Nephron (organoid): ENCODE results near the gene DNASE1L3.

Experiments
- H3K27ac Mint-ChIP-seq, 3 experiments: 2 replicates each; pipeline ENCODE4 v1.8.0; 2020; ENCODE audit warnings: mixed read lengths in 3 of 3, mild to moderate bottlenecking in 2 of 3, moderate library complexity in 1 of 3
- H3K27me3 Mint-ChIP-seq: 2 replicates; pipeline ENCODE4 v1.8.0; 2021; ENCODE audit warnings: low read depth, mild to moderate bottlenecking, moderate library complexity, mixed read lengths
- H3K36me3 Mint-ChIP-seq: 2 replicates; pipeline ENCODE4 v1.8.0; 2020; ENCODE audit warnings: low read depth, mixed read lengths
- H3K4me1 Mint-ChIP-seq: 2 replicates; pipeline ENCODE4 v1.8.0; 2020; ENCODE audit warnings: mixed read lengths
- H3K4me3 Mint-ChIP-seq, 3 experiments: 2 replicates each; pipeline ENCODE4 v1.8.0; 2020; ENCODE audit warnings: mild to moderate bottlenecking in 3 of 3, mixed read lengths in 3 of 3, moderate library complexity in 2 of 3
- H3K9me3 Mint-ChIP-seq: 2 replicates; pipeline ENCODE4 v1.8.0; 2020; ENCODE audit warnings: mixed read lengths
- TF ChIP-seq, protein P1 (sequence below), 3 experiments: fragments of 200-600 bp; sonication (generic); IDR thresholded peaks; one replicate each; pipeline ENCODE4 v1.5.0; 2021; ENCODE audit warnings: antibody characterized with exemption in 3 of 3; ENCODE audit not compliant: unreplicated experiment in 3 of 3

The DNASE1L3 gene

DNA sequence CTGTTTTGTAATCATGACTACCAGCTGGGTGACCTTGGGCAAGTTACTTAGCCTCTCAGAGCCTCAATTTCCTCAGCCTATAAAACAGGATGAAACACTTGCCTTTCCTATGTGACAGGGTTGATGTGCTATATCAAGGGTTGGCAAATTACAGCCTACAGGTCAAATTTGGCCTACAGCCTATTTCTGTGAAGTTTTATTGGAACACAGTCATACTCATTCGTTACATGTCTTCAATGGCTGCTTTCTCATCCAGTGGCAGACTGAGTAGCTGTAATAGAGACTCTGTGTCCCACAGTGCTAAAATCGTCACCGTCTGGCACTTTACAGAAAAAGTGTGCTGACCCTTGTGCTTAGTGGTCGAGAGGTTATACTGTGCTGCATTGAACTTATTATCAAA, 43.4 kb upstream of the DNASE1L3 start:
- Mint-ChIP-seq H3K27me3 (no peaks in the 10 kb centered on the region), H3K27ac (no peak overlapping the region), H3K4me3 (no peak overlapping the region), H3K4me1 (peaks cover 28% of the 10 kb centered on the region), H3K36me3 (peaks cover 8% of the 10 kb centered on the region), H3K9me3 (no peaks in the 10 kb centered on the region)
- TF ChIP-seq, protein P1, sequence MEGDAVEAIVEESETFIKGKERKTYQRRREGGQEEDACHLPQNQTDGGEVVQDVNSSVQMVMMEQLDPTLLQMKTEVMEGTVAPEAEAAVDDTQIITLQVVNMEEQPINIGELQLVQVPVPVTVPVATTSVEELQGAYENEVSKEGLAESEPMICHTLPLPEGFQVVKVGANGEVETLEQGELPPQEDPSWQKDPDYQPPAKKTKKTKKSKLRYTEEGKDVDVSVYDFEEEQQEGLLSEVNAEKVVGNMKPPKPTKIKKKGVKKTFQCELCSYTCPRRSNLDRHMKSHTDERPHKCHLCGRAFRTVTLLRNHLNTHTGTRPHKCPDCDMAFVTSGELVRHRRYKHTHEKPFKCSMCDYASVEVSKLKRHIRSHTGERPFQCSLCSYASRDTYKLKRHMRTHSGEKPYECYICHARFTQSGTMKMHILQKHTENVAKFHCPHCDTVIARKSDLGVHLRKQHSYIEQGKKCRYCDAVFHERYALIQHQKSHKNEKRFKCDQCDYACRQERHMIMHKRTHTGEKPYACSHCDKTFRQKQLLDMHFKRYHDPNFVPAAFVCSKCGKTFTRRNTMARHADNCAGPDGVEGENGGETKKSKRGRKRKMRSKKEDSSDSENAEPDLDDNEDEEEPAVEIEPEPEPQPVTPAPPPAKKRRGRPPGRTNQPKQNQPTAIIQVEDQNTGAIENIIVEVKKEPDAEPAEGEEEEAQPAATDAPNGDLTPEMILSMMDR (IDR thresholded peaks at IDR 0.05; ENCODE audit: unreplicated experiment in 3 of 3): no peak

DNA sequence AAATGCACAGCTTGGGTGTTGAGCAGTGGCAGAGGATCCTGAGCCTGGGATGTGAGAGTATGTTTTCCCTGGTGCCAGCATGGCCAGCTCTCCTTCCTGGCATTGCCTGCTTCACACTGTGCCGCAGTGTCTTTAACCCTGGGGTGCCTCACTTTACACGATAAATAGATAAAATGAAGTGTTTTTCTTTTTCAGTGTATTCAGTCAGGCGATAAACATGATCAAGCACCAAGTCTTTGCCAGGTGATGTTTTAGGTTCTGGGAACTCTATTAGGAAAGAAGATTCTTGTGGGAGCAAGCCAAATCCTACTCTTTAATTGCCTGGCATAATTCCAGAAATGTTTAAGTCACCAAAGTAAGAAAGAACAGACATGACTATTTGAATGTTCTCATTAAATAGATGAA, 40.9 kb upstream of the DNASE1L3 start:
- Mint-ChIP-seq H3K4me1 (peaks cover 29% of the 10 kb centered on the region), H3K36me3 (no peaks in the 10 kb centered on the region), H3K4me3 (no peak overlapping the region), H3K27ac (peak overlapping the region; percentile 61 to 78 (median 71)), H3K27me3 (no peaks in the 10 kb centered on the region), H3K9me3 (no peaks in the 10 kb centered on the region)
- TF ChIP-seq, protein P1 (IDR thresholded peaks at IDR 0.05; ENCODE audit: unreplicated experiment in 3 of 3): no peak

DNA sequence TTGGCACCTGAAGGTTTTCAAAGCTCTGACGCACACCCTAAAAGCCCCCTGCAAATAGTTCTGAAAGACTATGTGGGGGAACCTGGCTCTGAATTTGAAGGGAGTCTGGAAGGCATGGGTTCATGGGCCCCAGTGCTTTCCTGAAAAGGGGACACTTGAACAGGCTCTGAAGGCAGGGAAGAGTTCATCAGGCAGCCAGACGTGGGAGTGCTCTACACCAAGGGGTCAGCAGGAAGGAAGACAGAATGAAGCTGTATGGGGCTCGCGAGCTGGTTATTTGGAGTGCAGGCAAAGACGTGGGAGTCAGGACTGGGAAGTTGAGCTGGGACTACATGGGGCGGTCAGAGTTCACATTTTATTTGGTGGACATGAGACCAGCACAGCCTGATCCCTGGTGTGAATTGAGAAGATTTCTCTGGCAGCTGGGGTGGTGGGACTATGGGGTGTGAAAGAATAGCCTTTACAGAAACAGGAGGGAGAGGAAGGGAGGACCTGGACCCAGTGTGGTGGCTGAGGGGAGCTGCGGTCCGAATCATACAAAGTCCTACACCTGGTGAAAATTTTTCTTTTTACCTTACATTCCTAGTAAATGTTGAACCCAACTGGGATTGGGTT, 39.4 kb upstream of the DNASE1L3 start:
- Mint-ChIP-seq H3K27me3 (no peaks in the 10 kb centered on the region), H3K4me1 (peaks cover 29% of the 10 kb centered on the region), H3K9me3 (no peaks in the 10 kb centered on the region), H3K27ac (peak overlapping the region; percentile 77 to 90 (median 84)), H3K4me3 (peak overlapping the region in 2 of 3 experiments; percentile 4 to 45), H3K36me3 (no peaks in the 10 kb centered on the region)
- TF ChIP-seq, protein P1 (IDR thresholded peaks at IDR 0.05; ENCODE audit: unreplicated experiment in 3 of 3): peak in 1 of 3 experiments; percentile 6

DNA sequence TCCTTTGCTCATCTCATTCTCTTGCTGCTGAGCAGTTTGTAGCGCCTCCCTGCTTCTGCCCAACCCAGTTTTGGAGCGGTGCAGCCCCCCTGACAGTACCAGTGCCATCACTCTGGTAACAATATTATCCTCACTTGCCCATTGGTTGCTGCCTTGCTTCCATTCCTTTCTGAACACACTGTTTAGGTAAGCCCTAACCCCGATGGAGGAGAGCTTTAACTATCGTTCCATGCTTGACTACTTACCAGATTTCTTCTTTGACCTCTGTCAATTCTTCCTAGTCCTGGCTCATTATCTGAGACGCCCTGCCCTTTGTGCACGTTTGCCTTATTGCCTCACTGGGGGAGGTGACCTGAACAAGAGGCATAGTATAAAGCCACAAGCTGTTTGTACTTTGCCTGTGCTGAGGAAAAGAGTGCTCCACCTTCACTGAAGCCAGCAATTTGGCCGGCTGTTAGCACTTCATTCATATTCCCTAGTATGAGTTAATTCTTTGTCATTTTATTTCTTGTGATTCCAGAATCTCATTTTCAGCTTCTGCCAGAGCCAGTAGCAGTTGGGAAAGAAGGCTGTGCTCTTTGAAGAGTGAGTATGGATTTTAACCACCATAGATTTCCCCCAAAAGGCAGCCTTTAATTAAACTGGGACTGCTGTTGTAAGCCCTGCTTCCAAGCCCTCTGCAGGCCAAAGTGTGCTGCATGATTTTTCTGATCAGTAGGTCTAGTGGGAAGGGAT, 38.8 kb upstream of the DNASE1L3 start:
- Mint-ChIP-seq H3K4me3 (peak overlapping the region in 1 of 3 experiments; percentile 45), H3K27ac (peak overlapping the region; percentile 77 to 90 (median 84)), H3K4me1 (peaks cover 29% of the 10 kb centered on the region), H3K9me3 (no peaks in the 10 kb centered on the region), H3K27me3 (no peaks in the 10 kb centered on the region), H3K36me3 (no peaks in the 10 kb centered on the region)
- TF ChIP-seq, protein P1 (IDR thresholded peaks at IDR 0.05; ENCODE audit: unreplicated experiment in 3 of 3): peak; percentile 33 to 39 (median 39)

DNA sequence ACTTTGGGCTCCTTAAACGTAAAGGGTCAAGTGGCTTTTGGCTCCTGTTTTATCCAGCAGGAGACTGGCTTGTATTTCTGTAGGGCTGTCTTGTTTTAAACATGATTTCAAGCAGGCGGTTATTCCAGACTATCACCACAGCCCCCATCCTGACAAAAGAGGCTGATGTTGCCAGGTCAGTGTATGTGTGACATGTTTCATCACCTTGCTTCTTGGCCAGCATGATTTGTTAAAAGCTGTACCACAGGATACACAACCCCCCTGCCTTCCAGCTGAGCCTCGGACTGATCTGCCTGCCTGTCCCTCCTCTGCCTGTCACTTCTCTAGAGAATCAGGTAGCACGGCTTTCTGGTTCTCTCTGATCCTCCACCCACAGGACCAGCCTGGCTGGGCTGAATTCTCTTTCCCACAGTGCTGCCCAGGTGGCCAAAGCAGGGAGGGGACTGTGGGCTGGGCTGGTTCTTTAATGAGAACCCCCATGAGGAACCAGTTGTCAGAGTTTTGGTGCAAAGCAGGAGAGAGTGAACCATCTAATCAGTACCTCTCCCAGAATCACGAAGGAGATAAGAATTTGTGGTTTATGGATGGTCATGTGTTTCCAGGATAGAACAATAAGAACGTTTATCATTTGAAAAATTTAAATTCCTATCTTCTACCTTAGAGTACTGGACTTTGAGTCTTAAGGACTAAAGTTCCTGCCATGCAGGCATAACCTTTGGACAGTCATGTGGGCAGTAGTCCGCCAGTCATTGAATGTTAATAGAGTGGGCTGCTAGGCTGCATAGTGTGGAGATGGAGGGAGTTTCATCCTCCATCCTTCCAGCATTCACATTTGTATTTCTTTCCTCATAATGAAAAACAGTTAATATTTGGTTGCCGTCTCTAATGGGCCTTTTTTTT, 35.6 kb upstream of the DNASE1L3 start:
- Mint-ChIP-seq H3K36me3 (no peaks in the 10 kb centered on the region), H3K4me3 (no peak overlapping the region), H3K27ac (peak overlapping the region in 2 of 3 experiments; percentile 35 to 67), H3K9me3 (no peaks in the 10 kb centered on the region), H3K27me3 (no peaks in the 10 kb centered on the region), H3K4me1 (peaks cover 20% of the 10 kb centered on the region)
- TF ChIP-seq, protein P1 (IDR thresholded peaks at IDR 0.05; ENCODE audit: unreplicated experiment in 3 of 3): no peak
